MM.1S (cell line): Measurements from ENCODE around the gene FBXW4.

Experiments
- DNase-seq: peaks from one replicate; pipeline ENCODE4 v3.0.0-alpha.2; 2015
- H2AFZ ChIP-seq: fragments of 300-600 bp; sonication (generic); 2 replicates; pipeline ENCODE4 v1.6.0; 2016; ENCODE audit warnings: antibody characterized with exemption, low read length
- H3F3A ChIP-seq: fragments of 300-600 bp; sonication (generic); 2 replicates; pipeline ENCODE4 v1.6.1; 2016; ENCODE audit warnings: mild to moderate bottlenecking, antibody characterized with exemption, low read length, moderate library complexity, mixed read lengths; ENCODE audit not compliant: insufficient read depth
- H3K27ac ChIP-seq: fragments of 300-600 bp; sonication (generic); 2 replicates; pipeline ENCODE4 v1.5.1; 2016; ENCODE audit warnings: mild to moderate bottlenecking, low read length
- H3K27me3 ChIP-seq: fragments of 300-600 bp; sonication (generic); replicated peaks from 2 replicates; pipeline ENCODE4 v1.6.0; 2016; ENCODE audit warnings: low read length; ENCODE audit not compliant: insufficient read depth
- H3K36me3 ChIP-seq: fragments of 300-600 bp; sonication (generic); replicated peaks from 2 replicates; pipeline ENCODE4 v1.6.1; 2016; ENCODE audit warnings: mild to moderate bottlenecking, low read length, mixed read lengths; ENCODE audit not compliant: insufficient read depth
- H3K4me1 ChIP-seq: fragments of 300-600 bp; sonication (generic); 2 replicates; pipeline ENCODE4 v1.6.1; 2016; ENCODE audit warnings: low read length, mixed read lengths
- H3K4me2 ChIP-seq: fragments of 300-600 bp; sonication (generic); 2 replicates; pipeline ENCODE4 v1.6.0; 2016; ENCODE audit warnings: low read depth, low read length
- H3K4me3 ChIP-seq: fragments of 300-600 bp; sonication (generic); 2 replicates; pipeline ENCODE4 v1.5.1; 2016; ENCODE audit warnings: low read length, mixed read lengths
- H3K79me2 ChIP-seq: fragments of 300-600 bp; sonication (generic); 2 replicates; pipeline ENCODE4 v1.6.1; 2016; ENCODE audit warnings: mixed run types, low read length, mixed read lengths
- H3K9ac ChIP-seq: fragments of 300-600 bp; sonication (generic); 2 replicates; pipeline ENCODE4 v1.6.1; 2016; ENCODE audit warnings: low read length, mixed read lengths
- H3K9me2 ChIP-seq: fragments of 300-600 bp; sonication (generic); replicated peaks from 2 replicates; pipeline ENCODE4 v1.6.1; 2016; ENCODE audit warnings: mild to moderate bottlenecking, low read length, mixed read lengths; ENCODE audit not compliant: insufficient read depth
- H3K9me3 ChIP-seq: fragments of 300-600 bp; sonication (generic); replicated peaks from 2 replicates; pipeline ENCODE4 v1.6.1; 2016; ENCODE audit warnings: mild to moderate bottlenecking, low read length, mixed read lengths; ENCODE audit not compliant: insufficient read depth
- H4K20me1 ChIP-seq: fragments of 300-600 bp; sonication (generic); 2 replicates; pipeline ENCODE4 v1.6.1; 2016; ENCODE audit warnings: mild to moderate bottlenecking, low read length, moderate library complexity, mixed read lengths; ENCODE audit not compliant: insufficient read depth
- EZH2 ChIP-seq: fragments of 300-600 bp; sonication (generic); optimal IDR thresholded peaks from 2 replicates; pipeline ENCODE3; 2017; ENCODE audit warnings: low read depth, mild to moderate bottlenecking, antibody characterized with exemption, low read length, mixed read lengths
- EZH2phosphoT487 ChIP-seq: fragments of 300-600 bp; sonication (generic); IDR thresholded peaks from 2 replicates; pipeline ENCODE4 v1.6.1; 2018; ENCODE audit warnings: antibody characterized with exemption, low read length
- TF ChIP-seq, protein P1 (sequence below): fragments of 300-600 bp; sonication (generic); IDR thresholded peaks from 2 replicates; pipeline ENCODE4 v1.5.1; 2016; ENCODE audit warnings: antibody characterized with exemption, low read length, mixed read lengths

The FBXW4 gene

DNA sequence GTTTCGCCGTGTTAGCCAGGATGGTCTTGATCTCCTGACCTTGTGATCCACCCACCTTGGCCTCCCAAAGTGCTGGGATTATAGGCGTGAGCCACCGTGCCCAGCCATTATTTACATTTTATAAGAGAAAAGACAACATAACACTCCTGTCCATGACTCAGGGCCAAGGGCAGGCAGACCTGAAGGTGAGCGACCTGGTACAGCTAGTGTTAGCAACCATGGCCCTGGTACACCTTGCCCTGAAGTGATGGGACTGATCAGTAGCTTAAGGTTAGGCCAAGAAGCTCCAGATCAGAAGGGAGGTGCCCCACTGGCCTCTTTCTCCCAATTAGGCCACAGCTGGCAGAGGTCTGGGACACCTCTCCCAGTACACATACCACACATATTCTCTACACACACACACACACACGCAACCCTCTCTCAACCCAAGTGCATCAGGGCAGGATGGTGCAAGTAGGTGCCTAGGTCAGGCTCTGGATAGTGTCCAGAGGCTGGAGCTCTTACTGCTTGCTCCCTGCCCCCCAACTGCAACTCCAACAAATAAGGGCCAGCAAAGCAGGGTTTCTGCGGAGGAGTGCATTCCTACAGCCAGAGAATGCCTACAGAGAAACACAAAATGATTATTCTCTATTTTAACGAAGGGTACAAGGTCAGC lies 63.0 kb downstream of the FBXW4 start:
- no peak overlapping the region for H3K4me3 ChIP-seq

DNA sequence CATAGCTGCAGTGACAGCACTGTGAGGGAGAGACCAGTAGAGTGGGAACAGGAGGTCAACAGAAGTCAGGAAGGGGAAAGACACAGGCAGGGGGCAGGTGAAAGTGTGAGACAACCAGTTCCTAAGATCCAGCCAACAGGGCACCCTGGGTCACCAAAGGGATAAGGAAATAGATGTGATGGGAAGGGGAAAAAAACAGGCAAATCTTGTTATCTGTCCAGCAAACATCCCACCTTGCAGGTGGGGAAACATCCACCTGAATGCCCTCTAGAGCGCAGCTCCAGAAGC lies 64.4 kb downstream of the FBXW4 start:
- no peak for DNase-seq
- Histone ChIP-seq H3K79me2 (no peaks in the 10 kb centered on the region), H3F3A (no peaks in the 10 kb centered on the region), H3K4me3 (no peak overlapping the region), H3K36me3 (no peaks in the 10 kb centered on the region), H3K4me1 (no peaks in the 10 kb centered on the region), H3K9ac (no peak overlapping the region), H3K9me2 (no peaks in the 10 kb centered on the region), H3K9me3 (no peaks in the 10 kb centered on the region), H4K20me1 (no peaks in the 10 kb centered on the region), H3K27ac (no peak overlapping the region), H3K4me2 (no peak overlapping the region), H2AFZ (no peak overlapping the region), H3K27me3 (no peaks in the 10 kb centered on the region)
- TF ChIP-seq, protein P1, sequence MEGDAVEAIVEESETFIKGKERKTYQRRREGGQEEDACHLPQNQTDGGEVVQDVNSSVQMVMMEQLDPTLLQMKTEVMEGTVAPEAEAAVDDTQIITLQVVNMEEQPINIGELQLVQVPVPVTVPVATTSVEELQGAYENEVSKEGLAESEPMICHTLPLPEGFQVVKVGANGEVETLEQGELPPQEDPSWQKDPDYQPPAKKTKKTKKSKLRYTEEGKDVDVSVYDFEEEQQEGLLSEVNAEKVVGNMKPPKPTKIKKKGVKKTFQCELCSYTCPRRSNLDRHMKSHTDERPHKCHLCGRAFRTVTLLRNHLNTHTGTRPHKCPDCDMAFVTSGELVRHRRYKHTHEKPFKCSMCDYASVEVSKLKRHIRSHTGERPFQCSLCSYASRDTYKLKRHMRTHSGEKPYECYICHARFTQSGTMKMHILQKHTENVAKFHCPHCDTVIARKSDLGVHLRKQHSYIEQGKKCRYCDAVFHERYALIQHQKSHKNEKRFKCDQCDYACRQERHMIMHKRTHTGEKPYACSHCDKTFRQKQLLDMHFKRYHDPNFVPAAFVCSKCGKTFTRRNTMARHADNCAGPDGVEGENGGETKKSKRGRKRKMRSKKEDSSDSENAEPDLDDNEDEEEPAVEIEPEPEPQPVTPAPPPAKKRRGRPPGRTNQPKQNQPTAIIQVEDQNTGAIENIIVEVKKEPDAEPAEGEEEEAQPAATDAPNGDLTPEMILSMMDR = no peak
- TF ChIP-seq EZH2phosphoT487 (no peak), EZH2 (no peak)

More for the DNA sequence above, 63.0 kb downstream of the FBXW4 start:
- no peak overlapping the region for H3K9ac ChIP-seq
- no peaks in the 10 kb centered on the region for H3K4me1 ChIP-seq
- DNase-seq = no peak
- no peaks in the 10 kb centered on the region for H3K27me3 ChIP-seq
- H2AFZ ChIP-seq = no peak overlapping the region
- no peaks in the 10 kb centered on the region for H3F3A ChIP-seq
- no peaks in the 10 kb centered on the region for H3K36me3 ChIP-seq
- no peaks in the 10 kb centered on the region for H3K79me2 ChIP-seq
- H3K9me2 ChIP-seq = no peaks in the 10 kb centered on the region
- TF ChIP-seq EZH2phosphoT487 (no peak), EZH2 (no peak)
- TF ChIP-seq, protein P1 = no peak
- H3K27ac ChIP-seq = no peak overlapping the region
- no peak overlapping the region for H3K4me2 ChIP-seq
- H4K20me1 ChIP-seq = no peaks in the 10 kb centered on the region
- H3K9me3 ChIP-seq = no peaks in the 10 kb centered on the region

DNA sequence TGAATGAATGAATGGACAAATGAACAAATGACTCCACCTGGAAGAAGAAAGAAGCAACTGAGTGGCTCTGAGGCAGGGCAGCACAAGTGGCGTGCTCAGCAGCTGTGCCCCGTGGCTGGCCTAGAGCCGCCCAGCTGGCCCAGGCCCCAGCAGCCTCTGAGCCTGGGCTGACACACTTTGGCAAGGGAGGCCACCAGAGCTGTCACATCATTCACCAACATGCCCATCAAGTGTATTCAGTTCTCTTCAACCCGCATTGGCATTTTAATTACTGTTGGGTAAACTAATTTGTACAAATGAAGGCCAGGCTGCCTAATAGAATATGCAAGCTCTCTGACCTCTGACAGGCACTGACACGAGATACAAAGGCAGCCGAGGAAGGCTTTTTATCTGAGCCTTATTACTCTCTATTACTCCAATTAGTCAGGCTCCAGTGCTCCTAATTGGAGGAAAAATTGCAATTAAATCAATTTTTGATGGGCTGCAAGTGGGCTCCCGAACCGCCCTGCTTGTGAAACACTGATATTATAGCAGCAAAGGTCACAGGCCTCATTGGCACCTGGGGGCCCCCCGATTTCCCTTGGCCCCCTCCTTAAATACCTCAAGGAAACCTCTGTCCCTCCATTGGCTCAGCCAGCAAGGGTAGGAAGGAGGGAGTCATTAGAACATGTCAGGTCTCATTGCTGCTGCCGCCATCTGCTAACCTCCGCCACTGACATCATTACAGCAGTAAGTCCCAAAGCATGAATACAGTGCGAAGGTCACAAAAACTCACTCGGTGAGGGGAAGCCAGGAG lies 64.9 kb downstream of the FBXW4 start:
- Histone ChIP-seq H3K36me3 (no peaks in the 10 kb centered on the region), H3K9ac (no peak overlapping the region), H3K27ac (no peak overlapping the region), H3K4me2 (no peak overlapping the region), H3K9me3 (no peaks in the 10 kb centered on the region), H3K79me2 (no peaks in the 10 kb centered on the region), H3K27me3 (no peaks in the 10 kb centered on the region), H3K4me3 (no peak overlapping the region), H4K20me1 (no peaks in the 10 kb centered on the region), H2AFZ (no peak overlapping the region), H3K4me1 (no peaks in the 10 kb centered on the region), H3K9me2 (no peaks in the 10 kb centered on the region), H3F3A (no peaks in the 10 kb centered on the region)
- TF ChIP-seq EZH2phosphoT487 (no peak), EZH2 (no peak)
- TF ChIP-seq, protein P1 = no peak
- DNase-seq = no peak
